GM19324 (cell line): ENCODE measurements around the gene RNF207.
A peak's percentile ranks its signal among the peaks of the same experiment; 100 is the strongest.
"Not testable (repeated sequence)": the region's sequence is repeated elsewhere in the genome, so short reads cannot be mapped to it uniquely, and the experiment has no call there.

Source experiments
- ATAC-seq: cut with Tn5 transposase; IDR thresholded peaks from one replicate; pipeline ENCODE4 v1.9.1; 2021; ENCODE audit warnings: mild to moderate bottlenecking, moderate library complexity; ENCODE audit not compliant: unreplicated experiment, low FRiP score

Gene RNF207

DNA sequence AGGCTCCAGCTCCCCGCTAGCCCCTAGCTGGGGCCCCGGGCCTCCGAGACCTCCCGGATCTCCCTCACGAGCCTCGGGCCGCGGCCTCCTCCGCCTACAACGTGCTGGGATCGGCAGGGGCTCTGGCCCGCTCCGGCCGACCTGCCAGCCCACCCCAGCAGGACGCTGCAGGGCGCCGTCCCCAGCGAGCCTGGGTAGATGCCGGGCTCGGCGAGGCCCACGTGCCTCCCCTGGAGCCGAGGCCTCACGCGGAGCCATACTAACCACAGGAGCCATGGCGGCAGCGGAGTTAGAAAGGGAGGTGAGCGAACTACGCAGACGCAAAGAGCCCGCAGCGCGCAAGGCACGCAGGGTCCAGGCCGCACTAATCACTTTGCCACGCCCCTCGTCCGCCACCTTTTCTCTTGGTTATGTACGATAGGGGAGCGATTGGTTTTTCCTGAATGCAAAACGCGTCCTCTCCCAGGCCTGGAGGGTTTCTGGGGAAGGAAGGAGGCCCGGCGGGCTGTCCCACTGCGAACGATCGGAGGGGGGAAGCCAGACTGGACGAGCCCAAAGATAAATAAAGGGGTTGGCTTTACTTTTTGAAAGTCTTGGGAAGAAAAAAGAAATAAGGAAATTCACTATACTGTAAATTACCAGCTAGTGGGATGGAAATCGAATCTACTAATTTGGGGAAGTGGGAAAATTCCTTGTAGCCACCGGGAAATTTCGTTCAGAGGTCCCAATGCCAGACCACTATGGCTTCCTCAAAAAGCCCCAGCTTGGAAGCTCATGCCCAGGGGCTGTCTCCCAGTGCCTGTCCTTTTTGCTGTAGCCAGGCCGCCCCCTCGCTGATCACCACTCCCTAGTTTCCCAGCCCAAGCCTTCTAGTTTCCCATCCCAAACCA, 6.4 kb upstream of the RNF207 start, which contains the start of gene RPL22:
RPL22 (minus strand) TSS at position 298 of the 890 bp plus-strand sequence; CDS start at position 276, 22 bp downstream.
- peak; percentile 97 for ATAC-seq

DNA sequence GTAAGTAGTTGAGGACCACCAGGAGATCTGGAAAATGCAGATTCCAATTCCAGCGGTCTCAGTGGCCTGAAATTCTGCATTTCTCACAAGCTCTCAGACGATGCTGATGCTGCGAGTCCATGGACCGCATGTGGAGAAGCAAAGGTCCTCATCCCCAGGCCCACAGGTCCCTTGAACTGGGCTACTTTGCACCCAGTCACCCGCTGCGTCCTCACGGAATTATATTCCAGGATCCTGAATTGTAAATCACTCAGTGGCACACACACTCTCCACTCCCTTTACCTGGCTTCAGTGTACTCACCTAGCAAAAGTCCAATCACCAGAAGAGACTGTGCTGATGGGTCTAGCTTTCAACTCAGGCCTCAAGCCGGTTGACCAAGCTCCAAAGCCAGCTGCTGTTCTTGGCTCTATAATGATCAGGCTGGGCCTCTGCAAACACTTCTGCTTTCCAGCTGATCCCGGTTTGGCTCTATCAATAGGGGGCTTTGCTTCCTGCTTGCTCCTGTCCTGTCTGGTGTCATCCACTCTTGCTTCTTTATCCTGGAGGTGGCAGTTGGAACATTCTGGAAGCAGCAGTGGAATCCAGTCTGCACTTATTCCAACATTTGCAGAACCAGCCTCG, 5.6 kb upstream of the RNF207 start:
- ATAC-seq, result no peak

DNA sequence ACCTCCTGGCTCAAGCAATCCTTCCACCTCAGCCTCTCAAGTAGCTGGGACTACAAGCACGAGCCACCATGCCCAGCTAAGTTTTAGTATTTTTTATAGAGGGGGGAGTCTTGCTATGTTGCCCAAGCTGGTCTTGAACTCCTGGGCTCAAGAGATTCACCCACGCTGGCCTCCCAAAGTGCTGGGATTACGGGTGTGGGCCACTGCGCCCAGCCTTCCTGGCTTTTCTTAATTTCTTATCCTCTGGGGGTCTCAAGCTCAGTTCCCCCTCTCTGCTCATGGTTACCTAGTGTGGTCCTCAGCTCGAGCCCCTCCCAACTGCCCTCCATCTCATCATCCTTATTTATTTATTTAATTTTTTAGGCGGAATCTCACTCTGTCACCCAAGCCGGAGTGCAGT, 3.7 kb upstream of the RNF207 start:
- ATAC-seq, result no peak

DNA sequence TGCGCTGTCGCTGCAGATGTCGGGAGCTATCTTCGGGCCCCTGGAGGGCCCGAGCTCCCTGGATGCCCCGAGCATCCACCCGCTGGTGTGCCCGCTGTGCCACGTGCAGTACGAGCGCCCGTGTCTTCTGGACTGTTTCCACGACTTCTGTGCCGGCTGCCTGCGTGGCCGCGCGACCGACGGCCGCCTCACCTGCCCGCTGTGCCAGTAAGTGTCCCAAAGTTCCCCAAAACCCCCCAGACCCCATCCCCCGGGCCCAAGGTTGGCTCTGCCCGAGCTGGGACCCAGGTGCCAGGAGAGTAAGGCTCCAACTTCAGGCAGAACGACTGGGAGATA, 569 bp downstream of the RNF207 start:
- ATAC-seq, result no peak

DNA sequence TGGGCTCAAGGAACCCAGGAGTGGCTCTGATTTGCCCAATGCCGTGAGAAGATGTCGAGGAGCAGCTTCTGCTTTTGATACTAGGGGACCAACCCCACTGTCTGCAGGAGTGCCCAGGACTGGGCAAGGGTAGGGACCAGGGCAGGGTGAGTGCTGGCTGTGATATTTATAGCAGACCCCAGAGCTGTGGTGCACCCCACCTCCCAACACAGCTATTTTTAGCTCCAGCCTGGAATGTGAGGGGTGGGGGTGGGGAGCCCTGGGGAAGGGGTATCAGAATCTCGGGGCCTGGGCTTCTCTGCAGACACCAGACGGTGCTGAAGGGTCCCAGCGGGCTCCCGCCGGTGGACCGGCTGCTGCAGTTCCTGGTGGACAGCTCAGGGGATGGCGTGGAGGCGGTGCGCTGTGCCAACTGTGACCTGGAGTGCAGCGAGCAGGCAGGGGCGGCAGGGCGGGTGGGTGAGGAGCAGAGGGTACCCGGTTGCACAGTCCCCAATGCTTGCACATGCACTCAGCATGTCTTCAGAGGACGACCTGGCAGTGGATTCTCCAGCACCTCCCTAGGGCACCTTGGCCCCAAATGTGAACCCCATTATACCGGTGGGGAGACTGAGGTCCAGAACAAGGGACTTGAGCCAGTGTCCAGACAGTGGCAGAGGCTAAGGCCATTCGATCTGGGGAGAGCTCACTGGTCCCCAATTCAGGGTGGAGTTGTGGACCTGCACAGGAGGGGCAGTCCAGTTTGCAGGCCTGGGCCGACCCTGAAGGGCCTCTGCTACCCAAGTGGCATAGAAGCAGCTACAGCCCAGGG, 1.4 kb downstream of the RNF207 start:
- ATAC-seq, result no peak

DNA sequence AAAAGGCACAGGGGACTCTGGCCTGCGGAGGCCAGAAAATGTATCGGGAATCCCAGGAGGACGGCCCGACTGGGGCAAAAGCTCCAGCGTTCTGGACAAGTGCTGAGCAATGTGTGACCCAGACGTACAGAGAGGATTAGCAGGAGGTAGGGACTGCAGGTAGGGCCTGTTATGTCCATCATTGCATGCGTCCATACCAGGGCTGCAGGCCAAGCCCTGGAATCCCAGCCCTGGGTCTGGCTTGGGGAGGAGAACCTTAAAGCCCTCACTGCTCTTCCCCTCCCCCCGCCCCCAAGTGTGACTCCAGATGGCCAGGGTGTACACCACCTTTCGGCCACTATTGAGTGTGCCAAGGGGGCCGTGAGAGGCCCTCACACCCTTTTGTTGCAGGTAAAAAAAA, 2.0 kb downstream of the RNF207 start:
- no peak for ATAC-seq

DNA sequence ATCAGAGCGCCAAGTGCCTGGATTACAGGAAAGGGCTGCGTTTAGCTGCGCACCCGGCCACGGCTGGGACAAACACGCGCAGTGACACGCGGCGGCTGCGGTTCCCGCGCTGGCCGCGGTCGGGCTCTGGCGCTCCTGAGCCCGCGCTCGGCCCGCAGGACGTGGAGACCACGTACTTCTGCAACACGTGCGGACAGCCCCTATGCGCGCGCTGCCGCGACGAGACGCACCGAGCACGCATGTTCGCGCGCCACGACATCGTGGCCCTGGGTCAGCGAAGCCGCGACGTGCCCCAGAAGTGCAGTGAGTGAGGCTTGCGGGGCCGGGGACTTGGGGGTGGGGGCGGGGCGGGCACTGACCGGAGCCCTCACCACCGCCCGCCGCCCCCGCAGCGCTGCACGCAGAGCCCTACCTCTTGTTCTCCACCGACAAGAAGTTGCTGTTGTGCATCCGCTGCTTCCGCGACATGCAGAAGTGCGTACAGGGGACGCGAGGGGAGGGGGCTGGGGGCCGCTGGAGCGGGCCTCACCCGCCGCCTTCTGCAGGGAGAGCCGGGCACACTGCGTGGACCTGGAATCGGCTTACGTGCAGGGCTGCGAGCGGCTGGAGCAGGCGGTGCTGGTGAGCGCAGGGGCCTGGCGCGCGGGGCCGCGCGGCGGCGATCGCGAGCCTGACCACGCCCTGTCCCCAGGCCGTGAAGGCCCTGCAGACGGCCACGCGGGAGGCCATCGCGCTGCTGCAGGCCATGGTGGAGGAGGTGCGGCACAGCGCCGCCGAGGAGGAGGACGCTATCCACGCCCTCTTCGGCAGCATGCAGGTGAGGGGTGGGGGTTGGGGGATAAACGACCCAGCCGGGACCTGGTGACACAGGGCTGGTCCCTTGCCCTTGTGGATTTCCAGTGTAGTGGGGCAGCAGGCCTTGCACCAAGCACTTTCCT, 3.1 kb downstream of the RNF207 start:
- ATAC-seq, result no peak

DNA sequence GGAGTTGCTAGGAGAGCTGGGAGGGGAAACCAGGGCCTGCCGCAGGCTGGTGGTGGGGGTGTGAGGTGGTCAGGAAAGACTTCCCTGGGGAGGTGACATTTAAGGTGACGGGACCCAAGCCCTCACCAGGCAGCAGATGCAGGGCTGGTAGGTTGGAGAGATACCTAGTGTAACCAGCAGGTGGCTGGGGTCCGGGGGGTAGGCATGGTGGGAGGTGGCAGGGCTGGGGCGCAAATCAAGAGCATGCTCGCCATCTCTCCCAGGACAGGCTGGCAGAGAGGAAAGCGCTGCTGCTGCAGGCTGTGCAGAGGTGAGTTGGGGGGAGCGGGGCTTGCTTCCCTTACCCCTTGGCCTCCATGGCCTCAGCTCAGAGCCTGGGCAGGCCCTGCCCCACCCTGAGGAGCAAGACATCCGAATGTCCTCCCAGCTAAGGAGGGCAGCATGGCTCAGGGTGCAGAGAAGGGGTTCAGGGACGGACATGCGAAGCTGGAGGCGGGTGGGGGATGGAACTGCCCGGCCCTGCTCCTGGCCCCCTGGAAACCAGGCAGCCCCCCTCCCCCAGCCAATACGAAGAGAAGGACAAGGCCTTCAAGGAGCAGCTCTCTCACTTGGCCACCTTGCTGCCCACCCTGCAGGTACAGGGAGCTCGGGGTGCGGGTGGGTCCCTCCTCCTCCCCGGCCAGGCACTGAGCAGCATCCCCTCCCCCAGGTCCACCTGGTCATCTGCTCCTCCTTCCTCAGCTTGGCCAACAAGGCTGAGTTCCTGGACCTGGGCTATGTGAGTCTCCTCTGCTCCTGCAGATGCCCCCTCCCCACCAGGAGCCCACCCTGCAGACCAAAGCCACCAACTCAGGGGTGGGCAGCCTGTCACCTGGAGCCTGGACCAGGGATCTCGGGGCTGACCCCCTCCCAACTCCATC, 4.0 kb downstream of the RNF207 start:
- no peak for ATAC-seq

DNA sequence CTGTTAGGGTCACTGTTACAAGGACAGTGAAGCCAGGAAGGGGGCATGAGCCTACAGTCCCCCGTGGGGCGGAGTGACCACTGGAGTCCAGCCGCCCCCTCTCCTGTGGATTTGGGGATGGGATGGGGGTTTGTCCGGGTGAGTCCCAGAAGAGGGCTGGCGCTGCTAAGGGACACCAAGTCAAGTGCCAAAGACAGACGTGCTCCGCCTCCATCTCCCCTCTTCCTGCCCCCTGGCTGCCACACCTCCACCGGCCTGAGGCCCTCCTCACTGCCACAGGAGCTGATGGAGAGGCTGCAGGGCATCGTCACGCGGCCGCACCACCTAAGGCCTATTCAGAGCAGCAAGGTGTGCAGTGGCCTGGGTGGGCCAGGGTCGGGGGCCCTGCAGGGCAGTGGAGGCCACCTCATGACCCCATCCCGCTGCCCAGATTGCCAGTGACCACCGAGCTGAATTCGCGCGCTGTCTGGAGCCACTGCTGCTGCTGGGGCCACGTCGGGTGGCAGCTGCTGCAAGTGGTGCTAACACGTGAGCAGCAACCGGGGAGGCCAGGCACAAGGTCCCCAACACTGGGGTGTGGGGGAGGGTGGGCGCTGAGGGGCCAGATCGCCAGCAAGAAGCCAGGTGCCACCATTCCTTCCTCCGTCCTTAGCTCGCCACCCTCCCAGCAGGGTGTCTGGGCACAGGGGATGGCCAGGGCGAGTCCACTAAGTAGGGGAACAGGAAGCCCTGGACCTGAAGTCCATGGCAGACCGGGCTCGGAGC, 4.9 kb downstream of the RNF207 start:
- no peak for ATAC-seq

DNA sequence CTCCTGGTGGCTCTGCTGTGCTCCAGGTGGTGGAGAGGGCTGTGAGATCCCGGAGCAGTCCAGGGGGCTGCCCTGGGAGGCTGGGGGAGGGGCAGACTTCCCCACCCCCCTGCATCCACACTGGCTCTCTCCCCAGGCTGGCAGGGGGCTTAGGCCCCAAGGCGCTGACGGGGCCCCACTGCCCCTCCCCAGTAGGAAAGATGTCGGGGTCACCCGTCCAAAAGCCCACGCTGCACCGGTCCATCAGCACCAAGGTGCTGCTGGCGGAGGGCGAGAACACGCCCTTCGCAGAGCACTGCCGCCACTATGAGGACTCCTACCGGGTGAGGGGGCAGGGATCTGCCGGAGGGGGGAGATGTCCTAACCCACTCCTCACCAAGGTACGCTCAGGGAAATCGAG, 5.8 kb downstream of the RNF207 start:
- no peak for ATAC-seq

DNA sequence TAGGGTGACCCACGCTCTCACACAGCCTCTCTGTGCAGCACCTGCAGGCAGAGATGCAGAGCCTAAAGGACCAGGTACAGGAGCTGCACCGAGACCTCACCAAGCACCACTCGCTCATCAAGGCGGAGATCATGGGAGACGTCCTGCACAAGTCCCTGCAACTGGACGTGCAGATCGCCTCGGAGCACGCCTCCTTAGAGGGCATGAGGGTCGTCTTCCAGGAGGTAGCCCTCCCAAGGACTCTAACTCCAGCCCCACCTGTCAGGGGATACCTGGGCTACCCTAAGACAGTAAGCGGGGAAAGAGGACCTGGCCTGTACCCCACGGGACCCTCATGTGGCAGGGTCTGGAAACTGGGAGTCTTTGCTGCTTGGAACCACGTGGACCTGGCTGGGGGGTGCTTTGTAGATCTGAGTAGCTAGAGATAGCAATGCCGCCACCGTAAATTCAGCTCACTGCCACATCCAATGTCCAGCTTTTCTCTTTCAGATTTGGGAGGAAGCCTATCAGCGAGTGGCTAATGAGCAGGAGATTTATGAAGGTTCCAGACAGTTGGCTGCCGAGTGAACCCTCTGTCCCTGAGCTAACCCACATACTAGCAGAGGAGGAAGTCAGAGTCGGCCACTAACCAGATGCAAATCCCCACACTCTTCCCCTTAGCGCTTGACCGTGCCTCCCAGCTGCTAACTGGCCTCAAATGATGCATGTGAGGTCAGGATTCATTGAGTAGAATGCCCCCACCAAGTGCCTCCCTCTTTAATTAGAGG, 6.5 kb downstream of the RNF207 start:
- ATAC-seq, result no peak

DNA sequence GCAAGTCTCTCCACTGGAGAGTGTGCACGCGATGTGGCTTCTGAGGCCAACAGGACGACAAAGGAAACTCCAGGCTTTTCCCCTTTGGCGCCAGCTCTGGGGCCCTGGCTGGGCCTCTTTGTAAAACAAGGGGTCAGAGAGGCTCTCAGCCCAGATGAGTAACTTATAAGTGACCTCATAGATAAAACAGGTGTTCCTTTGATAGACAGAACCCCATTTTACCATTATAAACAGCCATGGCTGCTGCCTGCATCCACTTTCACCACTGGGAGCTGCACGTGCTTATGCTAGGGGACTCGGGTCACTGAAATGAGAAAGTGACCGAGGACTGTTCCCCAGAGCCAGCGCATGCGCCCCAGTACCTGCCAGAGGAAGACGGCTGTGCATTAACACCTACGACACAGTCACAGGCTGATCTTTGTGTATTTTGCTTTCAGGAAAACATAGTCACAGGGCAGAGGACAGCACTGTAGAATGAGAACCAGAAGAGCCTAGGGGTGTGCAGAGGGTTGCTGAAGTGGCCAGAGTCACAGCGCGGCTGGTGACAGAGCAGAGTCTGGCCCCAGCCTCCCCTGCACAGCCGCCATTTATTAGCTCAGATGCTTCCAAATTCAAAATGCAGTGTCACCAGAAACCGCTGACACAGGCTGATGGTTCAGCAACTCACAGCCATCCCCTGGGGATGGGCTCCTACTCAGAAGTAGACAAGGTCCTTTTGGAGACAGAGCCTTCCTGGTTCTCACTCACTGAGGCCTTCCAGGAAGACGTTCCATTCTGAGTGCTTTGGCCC, 12.7 kb downstream of the RNF207 start:
- ATAC-seq, result no peak

DNA sequence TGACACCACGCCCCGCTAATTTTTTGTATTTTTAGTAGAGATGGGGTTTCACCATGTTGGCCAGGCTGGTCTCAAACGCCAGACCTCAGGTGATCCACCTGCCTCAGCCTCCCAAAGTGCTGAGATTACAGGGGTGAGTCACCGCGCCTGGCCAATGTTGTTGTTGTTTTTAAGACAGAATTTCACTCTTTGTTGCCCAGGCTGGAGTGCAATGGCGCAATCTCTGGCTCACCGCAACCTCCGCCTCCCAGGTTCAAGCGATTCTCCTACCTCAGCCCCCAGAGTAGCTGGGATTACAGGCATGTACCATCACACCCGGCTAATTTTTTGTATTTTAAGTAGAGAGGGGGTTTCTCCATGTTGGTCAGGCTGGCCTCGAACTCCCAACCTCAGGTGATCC, 13.7 kb downstream of the RNF207 start:
- ATAC-seq, result not testable (repeated sequence)

DNA sequence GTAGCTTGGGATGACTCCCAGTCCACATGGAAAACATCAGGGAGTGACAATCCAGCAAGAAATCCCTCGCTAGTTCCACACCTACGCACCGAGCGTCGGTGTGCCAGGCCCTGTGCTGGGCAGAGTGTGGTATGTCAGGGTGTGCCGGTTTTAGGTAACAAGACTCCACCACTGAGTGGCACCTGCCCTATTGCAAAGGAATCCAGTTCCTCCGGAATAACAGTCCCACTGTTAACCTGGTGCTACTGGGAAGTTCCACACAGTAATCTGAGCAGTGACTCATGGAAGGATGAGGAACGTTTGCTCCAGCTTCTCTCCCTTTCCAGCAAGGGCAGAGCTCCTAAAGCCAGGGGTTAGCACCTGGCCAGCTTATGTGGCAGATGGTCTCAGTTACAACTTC, 14.3 kb downstream of the RNF207 start:
- no peak for ATAC-seq

DNA sequence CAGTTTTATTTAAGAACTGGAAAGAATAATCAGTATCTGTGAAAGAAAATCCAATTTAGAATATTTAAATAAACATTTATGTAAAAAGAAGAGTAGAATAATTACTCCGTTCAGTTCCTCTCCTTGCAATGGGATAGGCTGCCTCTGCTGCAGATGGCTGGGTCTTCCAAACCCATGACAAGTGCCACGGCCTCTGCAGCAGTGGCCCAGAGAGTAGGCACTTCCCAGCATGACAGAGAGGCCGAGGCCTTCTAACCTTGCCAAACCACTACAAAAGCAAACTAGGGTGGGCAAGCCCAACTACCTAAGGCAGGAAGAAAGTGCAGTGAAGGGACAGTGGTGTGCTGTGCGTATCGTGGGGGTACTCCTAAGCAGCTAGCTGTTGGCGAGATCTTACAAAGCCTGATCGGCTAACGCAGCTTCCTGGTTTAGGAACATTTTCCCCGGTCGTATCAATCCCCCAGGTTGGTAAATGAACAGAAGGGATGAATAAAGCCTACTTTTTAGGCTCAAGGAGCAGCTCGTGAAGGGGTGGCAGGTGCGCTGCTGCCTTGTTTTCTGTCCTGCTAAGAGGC, 15.4 kb downstream of the RNF207 start:
- no peak for ATAC-seq

DNA sequence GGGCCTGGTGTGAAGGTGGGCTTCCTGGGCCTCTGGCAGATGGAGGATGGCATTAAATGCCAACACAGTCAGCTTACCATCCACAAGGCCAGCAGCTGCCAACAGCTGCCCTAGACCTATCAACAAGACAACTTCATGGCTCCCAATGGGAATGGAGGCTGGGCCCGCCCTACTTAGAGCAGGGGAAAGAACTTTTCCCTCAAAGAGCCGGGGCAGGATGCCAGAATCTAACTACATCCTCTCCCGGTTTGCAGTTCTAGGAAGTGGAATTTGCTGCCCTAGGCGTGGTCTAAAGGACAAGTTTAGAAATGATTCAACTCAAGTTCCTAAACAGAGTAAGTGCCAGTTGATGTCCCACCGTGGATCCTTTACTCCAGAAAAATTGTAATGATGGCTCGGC, 16.7 kb downstream of the RNF207 start:
- no peak for ATAC-seq

DNA sequence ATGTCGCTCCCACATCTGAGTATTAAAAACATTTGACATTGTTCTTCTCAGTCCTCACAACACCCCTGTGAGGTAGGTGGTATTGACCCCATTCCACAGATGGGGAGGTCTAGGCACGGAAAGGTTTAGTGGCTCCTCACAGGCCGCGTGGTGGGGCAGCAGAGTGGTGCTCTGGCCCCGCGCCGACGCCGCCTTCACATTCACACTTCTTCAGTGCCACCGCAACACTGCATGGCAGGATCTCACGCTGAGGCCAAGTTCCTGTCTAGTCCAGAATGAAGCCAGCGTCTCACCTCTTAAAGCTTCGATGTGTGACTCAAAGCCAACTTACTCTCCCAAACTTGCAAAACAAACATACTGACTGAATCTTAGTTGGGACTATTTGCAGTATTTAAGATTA, 17.7 kb downstream of the RNF207 start:
- no peak for ATAC-seq
